ENCODE measurements around the gene HARS1.
"Not testable (repeated sequence)": the region's sequence is repeated elsewhere in the genome, so short reads cannot be mapped to it uniquely, and the experiment has no call there.

HARS1 gene

GRCh38 chr5:140690941-140691924 lies at the start of gene HARS1, which contains the start of gene HARS2:
HARS1 (minus strand) TSS chr5:140691370; CDS start chr5:140691304, 66 bp downstream.
HARS2 (plus strand) TSS chr5:140691455; CDS start chr5:140691649, 194 bp downstream.
- peak; percentile 78 to 87 for DNase-seq (ENCODE audit: extremely low read depth in 1 of 2, low read depth in 1 of 2)

GRCh38 chr5:140737486-140737885 lies 46.3 kb upstream of the HARS1 start:
- no peak for DNase-seq (ENCODE audit: extremely low read depth in 1 of 2, low read depth in 1 of 2)

GRCh38 chr5:140734354-140734753 lies 43.2 kb upstream of the HARS1 start:
- no peak for DNase-seq (ENCODE audit: extremely low read depth in 1 of 2, low read depth in 1 of 2)

GRCh38 chr5:140733098-140733497 lies 41.9 kb upstream of the HARS1 start:
- DNase-seq (ENCODE audit: extremely low read depth in 1 of 2, low read depth in 1 of 2) = no peak

GRCh38 chr5:140725799-140726471 lies 34.8 kb upstream of the HARS1 start:
- peak; percentile 60 to 71 for DNase-seq (ENCODE audit: extremely low read depth in 1 of 2, low read depth in 1 of 2)

- not testable (repeated sequence) for DNase-seq (ENCODE audit: extremely low read depth in 1 of 2, low read depth in 1 of 2)
Measured at GRCh38 chr5:140721395-140721794, 30.2 kb upstream of the HARS1 start.

GRCh38 chr5:140720738-140721137 lies 29.6 kb upstream of the HARS1 start:
- DNase-seq (ENCODE audit: extremely low read depth in 1 of 2, low read depth in 1 of 2) = not testable (repeated sequence)

GRCh38 chr5:140718266-140718592 lies 27.1 kb upstream of the HARS1 start:
- DNase-seq (ENCODE audit: extremely low read depth in 1 of 2, low read depth in 1 of 2) = no peak

- DNase-seq (ENCODE audit: extremely low read depth in 1 of 2, low read depth in 1 of 2) = not testable (repeated sequence)
Measured at GRCh38 chr5:140716238-140716637, 25.1 kb upstream of the HARS1 start.

GRCh38 chr5:140713562-140714094 lies 22.5 kb upstream of the HARS1 start:
- DNase-seq (ENCODE audit: extremely low read depth in 1 of 2, low read depth in 1 of 2) = no peak

- no peak for DNase-seq (ENCODE audit: extremely low read depth in 1 of 2, low read depth in 1 of 2)
Measured at GRCh38 chr5:140711794-140712193, 20.6 kb upstream of the HARS1 start.

GRCh38 chr5:140710899-140711552 lies 19.9 kb upstream of the HARS1 start:
- peak; percentile 72 to 83 for DNase-seq (ENCODE audit: extremely low read depth in 1 of 2, low read depth in 1 of 2)

- DNase-seq (ENCODE audit: extremely low read depth in 1 of 2, low read depth in 1 of 2) = not testable (repeated sequence)
Measured at GRCh38 chr5:140708787-140709186, 17.6 kb upstream of the HARS1 start.

- no peak for DNase-seq (ENCODE audit: extremely low read depth in 1 of 2, low read depth in 1 of 2)
Measured at GRCh38 chr5:140707812-140708211, 16.6 kb upstream of the HARS1 start.

GRCh38 chr5:140700177-140701144 lies 9.3 kb upstream of the HARS1 start, which contains the start of gene ZMAT2:
ZMAT2 (plus strand) TSS chr5:140700447; CDS start chr5:140700461, 14 bp downstream.
- DNase-seq (ENCODE audit: extremely low read depth in 1 of 2, low read depth in 1 of 2) = peak; percentile 75 to 92

- DNase-seq (ENCODE audit: extremely low read depth in 1 of 2, low read depth in 1 of 2) = no peak
Measured at GRCh38 chr5:140696891-140697492, 5.8 kb upstream of the HARS1 start.

- DNase-seq (ENCODE audit: extremely low read depth in 1 of 2, low read depth in 1 of 2) = no peak
Measured at GRCh38 chr5:140694276-140694675, 3.1 kb upstream of the HARS1 start.

GRCh38 chr5:140690376-140690932 lies 716 bp downstream of the HARS1 start:
- DNase-seq (ENCODE audit: extremely low read depth in 1 of 2, low read depth in 1 of 2) = no peak

- no peak for DNase-seq (ENCODE audit: extremely low read depth in 1 of 2, low read depth in 1 of 2)
Measured at GRCh38 chr5:140678993-140679392, 12.2 kb downstream of the HARS1 start.

Measured in stimulated activated CD8-positive, alpha-beta memory T cell treated with anti-CD3 and anti-CD28 coated beads, Interleukin-7, amount 100 ng/mL, for 48 hours (primary cell).